HepG2 (cell line): ENCODE data around the gene TK1. TPM values are rescaled to one million over a fixed set of nuclear protein-coding genes. Genes with fewer than 3 reads are reported as not detected.
A peak's percentile ranks its signal among the peaks of the same experiment; 100 is the strongest.

Experiments used
- MEIS2 ChIP-seq: sonication (generic); formaldehyde crosslinking; IDR thresholded peaks from 2 replicates; pipeline ENCODE4 v1.9.0; 2021; ENCODE audit warnings: mild to moderate bottlenecking, missing genetic modification reagents
- SMAD3 ChIP-seq: sonication (generic); formaldehyde crosslinking; IDR thresholded peaks from 2 replicates; pipeline ENCODE4 v1.4.0; 2020; ENCODE audit warnings: missing genetic modification reagents
- SRSF9 ChIP-seq: fragments of 200-400 bp; formaldehyde crosslinking; IDR thresholded peaks from 2 replicates; pipeline ENCODE4 v1.6.1; 2018; ENCODE audit warnings: borderline replicate concordance, mild to moderate bottlenecking, low read depth, low read length; ENCODE audit not compliant: insufficient read depth, poor library complexity, severe bottlenecking
- TBX2 ChIP-seq: sonication (generic); formaldehyde crosslinking; IDR thresholded peaks from 2 replicates; pipeline ENCODE4 v1.5.0; 2020; ENCODE audit warnings: missing genetic modification reagents, mild to moderate bottlenecking, borderline replicate concordance
- YEATS4 ChIP-seq: sonication (generic); formaldehyde crosslinking; IDR thresholded peaks from 2 replicates; pipeline ENCODE4 v1.4.0; 2020; ENCODE audit warnings: missing genetic modification reagents, borderline replicate concordance
- ZBTB33 ChIP-seq: sonication (generic); formaldehyde crosslinking; IDR thresholded peaks from 2 replicates; pipeline ENCODE4 v1.4.0; 2020; ENCODE audit warnings: missing genetic modification reagents
- ZNF276 ChIP-seq: sonication (generic); formaldehyde crosslinking; IDR thresholded peaks from 2 replicates; pipeline ENCODE4 v1.4.0; 2020; ENCODE audit warnings: mild to moderate bottlenecking, low read depth, missing genetic modification reagents
- ZNF441 ChIP-seq: sonication (generic); formaldehyde crosslinking; IDR thresholded peaks from 2 replicates; pipeline ENCODE4 v1.7.0; 2021; ENCODE audit warnings: missing genetic modification reagents, borderline replicate concordance
- ZNF776 ChIP-seq: sonication (generic); formaldehyde crosslinking; IDR thresholded peaks from 2 replicates; pipeline ENCODE4 v1.4.0; 2020; ENCODE audit warnings: mild to moderate bottlenecking, missing genetic modification reagents
- polyA plus RNA-seq, 8 experiments: library from polyadenylated mRNA; depleted of rRNA in 3 of 8; stranded (reverse) in 7 of 8; unstranded in 1 of 8; fragments of >200 nt; fragmentation: Illumina TruSeq in 4 of 8; extraction: Trizol in 4 of 8; gene quantifications; 2 replicates each; pipeline versions ENCODE4 v1.2.1 to v1.2.3, GENCODE V29; 2011 to 2016; ENCODE audit warnings: low read depth in 4 of 8, missing spikeins in 1 of 8, mixed read lengths in 1 of 8; ENCODE audit not compliant: insufficient read depth in 1 of 8
- total RNA-seq, 5 experiments: library from RNA; depleted of rRNA; stranded (reverse); fragments of >200 nt; fragmentation: Illumina TruSeq; extraction: Trizol; gene quantifications; 2 replicates each; pipeline ENCODE4 v1.2.3, GENCODE V29; 2016; ENCODE audit warnings: low read depth in 1 of 5
- TF ChIP-seq, protein P1 (sequence below): sonication (generic); formaldehyde crosslinking; IDR thresholded peaks from 2 replicates; pipeline ENCODE4 v1.5.0; 2020; ENCODE audit warnings: mild to moderate bottlenecking, missing genetic modification reagents, borderline replicate concordance
- TF ChIP-seq, protein P2 (sequence below): sonication (generic); formaldehyde crosslinking; IDR thresholded peaks from 2 replicates; pipeline ENCODE4 v1.4.0; 2020; ENCODE audit warnings: low read depth, mild to moderate bottlenecking, missing genetic modification reagents
- TF ChIP-seq, protein P3 (sequence below): IDR thresholded peaks from 2 replicates; pipeline ENCODE4 v1.6.1; 2016; ENCODE audit warnings: missing genetic modification reagents, missing compliant biosample characterization

TK1 gene
- total and polyA plus RNA-seq, 2 of the 13 experiments (the other 11 are each of a cell fraction or from before 2014, with no cell fraction given), result 45.0 to 96.0 TPM

- TF ChIP-seq SRSF9 (no peak), SMAD3 (CRISPR knock-in tag) (no peak), ZNF276 (CRISPR knock-in tag) (0 out of 2 replicates have a peak, but pooled peaks have one; percentile 46), TBX2 (CRISPR knock-in tag) (peak; percentile 66), MEIS2 (CRISPR knock-in tag) (peak; percentile 78; the same call in 1 of the 2 replicates), YEATS4 (peak; percentile 66; the same call in 1 of the 2 replicates), ZNF776 (CRISPR knock-in tag) (no peak; the same call in 1 of the 2 replicates), ZBTB33 (0 out of 2 replicates have a peak, but pooled peaks have one; percentile 32), ZNF441 (CRISPR knock-in tag) (peak; percentile 59; the same call in 1 of the 2 replicates)
- TF ChIP-seq, protein P1, sequence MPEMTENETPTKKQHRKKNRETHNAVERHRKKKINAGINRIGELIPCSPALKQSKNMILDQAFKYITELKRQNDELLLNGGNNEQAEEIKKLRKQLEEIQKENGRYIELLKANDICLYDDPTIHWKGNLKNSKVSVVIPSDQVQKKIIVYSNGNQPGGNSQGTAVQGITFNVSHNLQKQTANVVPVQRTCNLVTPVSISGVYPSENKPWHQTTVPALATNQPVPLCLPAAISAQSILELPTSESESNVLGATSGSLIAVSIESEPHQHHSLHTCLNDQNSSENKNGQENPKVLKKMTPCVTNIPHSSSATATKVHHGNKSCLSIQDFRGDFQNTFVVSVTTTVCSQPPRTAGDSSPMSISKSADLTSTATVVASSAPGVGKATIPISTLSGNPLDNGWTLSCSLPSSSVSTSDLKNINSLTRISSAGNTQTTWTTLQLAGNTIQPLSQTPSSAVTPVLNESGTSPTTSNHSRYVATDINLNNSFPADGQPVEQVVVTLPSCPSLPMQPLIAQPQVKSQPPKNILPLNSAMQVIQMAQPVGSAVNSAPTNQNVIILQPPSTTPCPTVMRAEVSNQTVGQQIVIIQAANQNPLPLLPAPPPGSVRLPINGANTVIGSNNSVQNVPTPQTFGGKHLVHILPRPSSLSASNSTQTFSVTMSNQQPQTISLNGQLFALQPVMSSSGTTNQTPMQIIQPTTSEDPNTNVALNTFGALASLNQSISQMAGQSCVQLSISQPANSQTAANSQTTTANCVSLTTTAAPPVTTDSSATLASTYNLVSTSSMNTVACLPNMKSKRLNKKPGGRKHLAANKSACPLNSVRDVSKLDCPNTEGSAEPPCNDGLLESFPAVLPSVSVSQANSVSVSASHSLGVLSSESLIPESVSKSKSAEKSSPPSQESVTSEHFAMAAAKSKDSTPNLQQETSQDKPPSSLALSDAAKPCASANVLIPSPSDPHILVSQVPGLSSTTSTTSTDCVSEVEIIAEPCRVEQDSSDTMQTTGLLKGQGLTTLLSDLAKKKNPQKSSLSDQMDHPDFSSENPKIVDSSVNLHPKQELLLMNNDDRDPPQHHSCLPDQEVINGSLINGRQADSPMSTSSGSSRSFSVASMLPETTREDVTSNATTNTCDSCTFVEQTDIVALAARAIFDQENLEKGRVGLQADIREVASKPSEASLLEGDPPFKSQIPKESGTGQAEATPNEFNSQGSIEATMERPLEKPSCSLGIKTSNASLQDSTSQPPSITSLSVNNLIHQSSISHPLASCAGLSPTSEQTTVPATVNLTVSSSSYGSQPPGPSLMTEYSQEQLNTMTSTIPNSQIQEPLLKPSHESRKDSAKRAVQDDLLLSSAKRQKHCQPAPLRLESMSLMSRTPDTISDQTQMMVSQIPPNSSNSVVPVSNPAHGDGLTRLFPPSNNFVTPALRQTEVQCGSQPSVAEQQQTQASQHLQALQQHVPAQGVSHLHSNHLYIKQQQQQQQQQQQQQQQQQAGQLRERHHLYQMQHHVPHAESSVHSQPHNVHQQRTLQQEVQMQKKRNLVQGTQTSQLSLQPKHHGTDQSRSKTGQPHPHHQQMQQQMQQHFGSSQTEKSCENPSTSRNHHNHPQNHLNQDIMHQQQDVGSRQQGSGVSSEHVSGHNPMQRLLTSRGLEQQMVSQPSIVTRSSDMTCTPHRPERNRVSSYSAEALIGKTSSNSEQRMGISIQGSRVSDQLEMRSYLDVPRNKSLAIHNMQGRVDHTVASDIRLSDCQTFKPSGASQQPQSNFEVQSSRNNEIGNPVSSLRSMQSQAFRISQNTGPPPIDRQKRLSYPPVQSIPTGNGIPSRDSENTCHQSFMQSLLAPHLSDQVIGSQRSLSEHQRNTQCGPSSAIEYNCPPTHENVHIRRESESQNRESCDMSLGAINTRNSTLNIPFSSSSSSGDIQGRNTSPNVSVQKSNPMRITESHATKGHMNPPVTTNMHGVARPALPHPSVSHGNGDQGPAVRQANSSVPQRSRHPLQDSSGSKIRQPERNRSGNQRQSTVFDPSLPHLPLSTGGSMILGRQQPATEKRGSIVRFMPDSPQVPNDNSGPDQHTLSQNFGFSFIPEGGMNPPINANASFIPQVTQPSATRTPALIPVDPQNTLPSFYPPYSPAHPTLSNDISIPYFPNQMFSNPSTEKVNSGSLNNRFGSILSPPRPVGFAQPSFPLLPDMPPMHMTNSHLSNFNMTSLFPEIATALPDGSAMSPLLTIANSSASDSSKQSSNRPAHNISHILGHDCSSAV, result no peak
- TF ChIP-seq, protein P2, sequence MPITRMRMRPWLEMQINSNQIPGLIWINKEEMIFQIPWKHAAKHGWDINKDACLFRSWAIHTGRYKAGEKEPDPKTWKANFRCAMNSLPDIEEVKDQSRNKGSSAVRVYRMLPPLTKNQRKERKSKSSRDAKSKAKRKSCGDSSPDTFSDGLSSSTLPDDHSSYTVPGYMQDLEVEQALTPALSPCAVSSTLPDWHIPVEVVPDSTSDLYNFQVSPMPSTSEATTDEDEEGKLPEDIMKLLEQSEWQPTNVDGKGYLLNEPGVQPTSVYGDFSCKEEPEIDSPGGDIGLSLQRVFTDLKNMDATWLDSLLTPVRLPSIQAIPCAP (CRISPR knock-in tag), result no peak
- TF ChIP-seq, protein P3, sequence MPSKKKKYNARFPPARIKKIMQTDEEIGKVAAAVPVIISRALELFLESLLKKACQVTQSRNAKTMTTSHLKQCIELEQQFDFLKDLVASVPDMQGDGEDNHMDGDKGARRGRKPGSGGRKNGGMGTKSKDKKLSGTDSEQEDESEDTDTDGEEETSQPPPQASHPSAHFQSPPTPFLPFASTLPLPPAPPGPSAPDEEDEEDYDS (CRISPR knock-in tag), result peak; percentile 82
Measured at GRCh38 chr17:78127239-78127887, 59.5 kb downstream of the TK1 start (continued).
